ENCODE data around the gene AKAP1.

DNA sequence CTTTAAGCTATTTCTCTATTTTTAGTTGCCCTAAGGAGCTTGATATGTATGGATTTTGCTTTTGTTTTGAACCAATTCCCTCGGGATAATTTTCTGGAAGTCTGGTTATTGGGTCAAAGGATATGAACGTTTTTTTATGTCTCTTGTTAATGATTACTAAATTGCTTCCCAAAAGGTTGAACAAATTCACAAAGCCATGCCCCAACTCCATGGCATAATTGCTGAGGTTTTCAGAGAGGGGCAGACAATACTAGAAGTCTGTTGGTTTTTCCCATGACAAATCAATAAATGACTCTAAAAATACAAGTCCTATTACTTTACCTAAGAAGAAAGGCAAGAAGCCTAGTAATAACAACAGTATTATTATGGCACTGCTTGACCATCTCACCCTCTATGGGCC is 11.4 kb upstream of the AKAP1 start:
- no peak for TF ChIP-seq TAF1 (IDR thresholded peaks at IDR 0.05; ENCODE audit: low read depth)
- TF ChIP-seq, protein P1, sequence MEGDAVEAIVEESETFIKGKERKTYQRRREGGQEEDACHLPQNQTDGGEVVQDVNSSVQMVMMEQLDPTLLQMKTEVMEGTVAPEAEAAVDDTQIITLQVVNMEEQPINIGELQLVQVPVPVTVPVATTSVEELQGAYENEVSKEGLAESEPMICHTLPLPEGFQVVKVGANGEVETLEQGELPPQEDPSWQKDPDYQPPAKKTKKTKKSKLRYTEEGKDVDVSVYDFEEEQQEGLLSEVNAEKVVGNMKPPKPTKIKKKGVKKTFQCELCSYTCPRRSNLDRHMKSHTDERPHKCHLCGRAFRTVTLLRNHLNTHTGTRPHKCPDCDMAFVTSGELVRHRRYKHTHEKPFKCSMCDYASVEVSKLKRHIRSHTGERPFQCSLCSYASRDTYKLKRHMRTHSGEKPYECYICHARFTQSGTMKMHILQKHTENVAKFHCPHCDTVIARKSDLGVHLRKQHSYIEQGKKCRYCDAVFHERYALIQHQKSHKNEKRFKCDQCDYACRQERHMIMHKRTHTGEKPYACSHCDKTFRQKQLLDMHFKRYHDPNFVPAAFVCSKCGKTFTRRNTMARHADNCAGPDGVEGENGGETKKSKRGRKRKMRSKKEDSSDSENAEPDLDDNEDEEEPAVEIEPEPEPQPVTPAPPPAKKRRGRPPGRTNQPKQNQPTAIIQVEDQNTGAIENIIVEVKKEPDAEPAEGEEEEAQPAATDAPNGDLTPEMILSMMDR (IDR thresholded peaks at IDR 0.05; ENCODE audit: poor library complexity, severe bottlenecking): no peak
- no peak for TF ChIP-seq EP300 (conservative IDR thresholded peaks at IDR 0.05; ENCODE audit: poor library complexity, severe bottlenecking)
